Fibroblast of villous mesenchyme (primary cell): ENCODE measurements around the gene SLC25A24. TPM values are rescaled to one million over a fixed set of nuclear protein-coding genes. Genes with fewer than 3 reads are reported as not detected.

Experiments
- DNase-seq: peaks from one replicate; pipeline ENCODE4 v3.0.0-alpha.2; 2010; ENCODE audit warnings: low read depth
- H3K4me3 ChIP-seq: 2 replicates; pipeline ENCODE4 v1.5.1; 2011; ENCODE audit warnings: low read depth, mild to moderate bottlenecking, low read length
- CTCF ChIP-seq: IDR thresholded peaks from 2 replicates; pipeline ENCODE4 v1.5.1; 2012; ENCODE audit warnings: low read depth, mild to moderate bottlenecking, low read length; ENCODE audit not compliant: insufficient read depth
- total RNA-seq: library from RNA; depleted of rRNA; stranded (reverse); fragments of >200 nt; gene quantifications from 2 replicates; pipeline ENCODE4 v1.2.3, GENCODE V29; 2012

Gene SLC25A24
- total RNA-seq, 1 donor = 80.7 TPM

DNA sequence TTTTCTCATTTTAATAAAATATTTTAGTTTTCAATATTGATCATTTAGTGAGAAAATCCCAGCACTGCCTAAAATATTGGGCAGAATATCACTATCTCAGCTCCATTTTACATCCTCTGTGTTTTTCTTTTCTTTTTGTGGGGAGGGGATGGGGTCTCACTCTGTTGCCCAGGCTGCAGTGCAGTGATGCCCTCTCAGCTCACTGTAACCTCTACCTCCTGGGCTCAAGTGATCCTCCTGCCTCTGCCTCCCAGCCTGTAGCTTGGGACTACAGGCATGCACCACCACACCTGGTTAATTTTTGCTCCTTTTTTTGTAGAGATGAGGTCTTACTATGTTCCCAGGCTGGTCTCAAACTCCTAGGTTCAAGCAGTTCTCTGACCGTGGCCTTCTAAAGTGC is 76.1 kb downstream of the SLC25A24 start:
- TF ChIP-seq CTCF = no peak
- no peak overlapping the region for H3K4me3 ChIP-seq
- no peak for DNase-seq

DNA sequence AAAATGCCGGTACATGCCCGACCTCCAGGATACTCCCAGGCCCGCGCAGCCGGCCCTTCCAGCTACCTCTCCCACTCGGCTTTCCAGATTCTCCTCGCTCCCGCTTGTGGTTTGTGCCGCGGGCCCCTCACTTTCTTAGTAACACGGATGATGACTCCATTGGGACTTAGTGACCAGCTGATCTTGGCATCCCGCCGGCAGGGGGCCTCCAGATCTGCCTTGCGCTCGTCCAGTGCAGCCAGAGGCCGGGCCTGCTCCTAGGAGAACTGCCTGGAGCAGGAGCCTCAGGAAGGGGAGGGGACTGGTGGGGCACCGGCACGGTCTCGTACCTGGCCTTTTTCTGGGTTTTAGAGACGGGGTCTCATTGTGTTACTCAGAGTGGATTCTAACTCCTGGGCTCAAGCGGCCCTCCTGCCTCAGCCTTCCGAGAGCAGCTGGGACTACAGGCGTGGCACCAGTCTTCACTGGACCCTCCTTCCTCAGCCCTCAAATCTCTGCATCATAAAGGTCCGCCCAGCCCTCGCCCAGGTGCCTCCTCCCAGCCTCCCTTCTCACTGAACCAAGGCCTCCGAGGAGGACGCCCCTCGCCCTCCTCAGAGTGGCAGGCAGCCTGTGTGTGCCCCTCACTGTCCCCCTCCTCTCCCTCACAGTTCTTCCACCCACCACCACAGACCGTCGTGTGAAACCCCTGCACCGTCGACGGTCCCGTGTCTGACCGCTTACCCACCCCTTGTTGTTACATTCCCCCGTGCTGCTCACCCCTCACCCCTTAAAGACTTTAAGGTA is 78.6 kb downstream of the SLC25A24 start:
- DNase-seq = peak; percentile 43
- TF ChIP-seq CTCF = peak; percentile 54
- no peak overlapping the region for H3K4me3 ChIP-seq

GRCh38 chr1:108120163-108120562 is 80.0 kb downstream of the SLC25A24 start:
- no peak for DNase-seq
- TF ChIP-seq CTCF = no peak
- no peak overlapping the region for H3K4me3 ChIP-seq

GRCh38 chr1:108119500-108119899 is 80.6 kb downstream of the SLC25A24 start:
- TF ChIP-seq CTCF = no peak
- no peak for DNase-seq
- H3K4me3 ChIP-seq = no peak overlapping the region

DNA sequence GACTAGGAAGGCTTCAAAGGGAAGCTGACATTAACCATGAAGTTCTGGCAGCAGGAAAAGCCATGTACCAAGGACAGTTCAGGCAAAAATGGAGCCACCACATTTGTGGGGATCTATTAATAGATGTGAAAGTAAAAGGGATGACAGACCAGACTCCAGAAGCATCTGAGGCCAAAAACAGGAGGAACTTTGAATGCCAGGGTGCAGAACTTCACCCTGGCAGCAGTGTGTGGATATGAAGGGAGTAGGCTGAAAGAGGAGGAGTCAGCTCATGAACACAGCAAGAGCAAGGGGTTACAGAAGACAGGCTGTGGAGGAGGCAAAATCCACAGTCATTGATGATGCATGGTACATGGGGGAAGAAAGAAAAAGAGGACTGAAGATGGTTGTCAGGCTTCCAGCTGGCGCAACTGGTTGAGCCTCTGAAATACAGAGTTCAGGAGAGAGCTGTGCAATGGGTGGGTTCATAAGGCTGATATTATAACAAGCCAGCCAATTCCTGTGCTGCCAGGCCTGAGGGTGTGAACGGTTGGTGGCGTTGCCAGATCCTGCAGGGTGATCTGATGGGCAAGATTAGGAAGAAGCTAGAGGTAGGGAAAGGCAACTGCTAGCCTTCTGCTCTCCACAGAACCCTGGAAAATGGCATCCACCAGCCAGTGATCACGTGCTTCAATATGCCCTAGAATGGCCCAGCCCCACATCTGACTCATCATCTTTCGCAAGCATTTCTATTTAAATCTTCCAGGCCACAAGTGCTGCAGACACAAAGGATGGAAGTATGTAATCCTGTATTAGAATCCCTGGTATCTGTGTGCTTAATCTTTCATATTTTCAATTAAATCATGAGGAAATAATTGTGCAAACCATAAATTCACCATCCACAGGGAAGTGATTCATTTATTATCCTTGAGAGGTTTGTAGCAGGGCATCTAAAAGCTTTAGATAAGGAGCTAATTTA is 81.9 kb downstream of the SLC25A24 start:
- TF ChIP-seq CTCF = no peak
- no peak overlapping the region for H3K4me3 ChIP-seq
- peak; percentile 50 for DNase-seq

- H3K4me3 ChIP-seq = no peak overlapping the region
- no peak for DNase-seq
- TF ChIP-seq CTCF = no peak
Measured at GRCh38 chr1:108117237-108117636, 82.9 kb downstream of the SLC25A24 start.
